Neural progenitor cell (in vitro differentiated cells): ENCODE results near the gene BTBD6. TPM values are rescaled to one million over a fixed set of nuclear protein-coding genes. Genes with fewer than 3 reads are reported as not detected.

Experiments used
- DNase-seq: peaks from one replicate; pipeline ENCODE4 v3.0.0-alpha.2; 2016; ENCODE audit warnings: low spot score
- H2AFZ ChIP-seq: fragments of 200-600 bp; sonication (generic); replicated peaks from 2 replicates; pipeline ENCODE4 v1.6.1; 2016; ENCODE audit warnings: antibody characterized with exemption
- H3F3A ChIP-seq: fragments of 200-600 bp; sonication (generic); 2 replicates; pipeline ENCODE4 v1.6.1; 2016; ENCODE audit warnings: antibody characterized with exemption, low read depth
- H3K27ac ChIP-seq: fragments of 200-600 bp; sonication (generic); 2 replicates; pipeline ENCODE4 v1.5.1; 2016; ENCODE audit warnings: mild to moderate bottlenecking
- H3K27me3 ChIP-seq: fragments of 200-600 bp; sonication (generic); 2 replicates; pipeline ENCODE4 v1.6.1; 2016; ENCODE audit warnings: mild to moderate bottlenecking, moderate library complexity
- H3K36me3 ChIP-seq: fragments of 200-600 bp; sonication (generic); 2 replicates; pipeline ENCODE4 v1.5.1; 2016
- H3K4me1 ChIP-seq: fragments of 200-600 bp; sonication (generic); 2 replicates; pipeline ENCODE4 v1.6.1; 2016; ENCODE audit warnings: mixed run types
- H3K4me2 ChIP-seq: fragments of 200-600 bp; sonication (generic); 2 replicates; pipeline ENCODE4 v1.6.1; 2016
- H3K4me3 ChIP-seq: fragments of 200-600 bp; sonication (generic); 2 replicates; pipeline ENCODE4 v1.5.1; 2016
- H3K79me2 ChIP-seq: fragments of 200-600 bp; sonication (generic); 2 replicates; pipeline ENCODE4 v1.6.1; 2016; ENCODE audit warnings: low read depth
- H3K9ac ChIP-seq: fragments of 200-600 bp; sonication (generic); 2 replicates; pipeline ENCODE4 v1.6.1; 2016
- H3K9me3 ChIP-seq: fragments of 200-600 bp; sonication (generic); 2 replicates; pipeline ENCODE4 v1.5.1; 2016; ENCODE audit warnings: low read depth
- H4K20me1 ChIP-seq: fragments of 200-600 bp; sonication (generic); 2 replicates; pipeline ENCODE4 v1.6.1; 2016; ENCODE audit warnings: low read depth
- H3K27ac Mint-ChIP-seq: 3 replicates; pipeline ENCODE4 v1.8.0; 2021; ENCODE audit warnings: mixed read lengths
- H3K27me3 Mint-ChIP-seq: 2 replicates; pipeline ENCODE4 v1.8.0; 2022; ENCODE audit warnings: low read depth, mild to moderate bottlenecking, inconsistent platforms, moderate library complexity, mixed read lengths; ENCODE audit not compliant: insufficient read depth
- H3K36me3 Mint-ChIP-seq: 3 replicates; pipeline ENCODE4 v1.8.0; 2021; ENCODE audit warnings: mixed read lengths
- H3K4me1 Mint-ChIP-seq: 3 replicates; pipeline ENCODE4 v1.8.0; 2021; ENCODE audit warnings: mixed read lengths
- H3K4me3 Mint-ChIP-seq: 3 replicates; pipeline ENCODE4 v1.8.0; 2021; ENCODE audit warnings: mild to moderate bottlenecking, moderate library complexity, mixed read lengths
- H3K9me3 Mint-ChIP-seq: 3 replicates; pipeline ENCODE4 v1.8.0; 2020; ENCODE audit warnings: mixed read lengths
- CTCF ChIP-seq: fragments of 200-600 bp; sonication (generic); IDR thresholded peaks from 2 replicates; pipeline ENCODE4 v1.5.1; 2017; ENCODE audit warnings: antibody characterized with exemption, mild to moderate bottlenecking
- EZH2 ChIP-seq: fragments of 200-600 bp; sonication (generic); IDR thresholded peaks from 2 replicates; pipeline ENCODE4 v1.6.1; 2017; ENCODE audit warnings: antibody characterized with exemption, mild to moderate bottlenecking, moderate library complexity
- EZH2phosphoT487 ChIP-seq: fragments of 200-600 bp; sonication (generic); IDR thresholded peaks from 2 replicates; pipeline ENCODE4 v1.6.1; 2017; ENCODE audit warnings: antibody characterized with exemption
- total RNA-seq: library from RNA; depleted of rRNA; stranded (reverse); fragments of >200 nt; gene quantifications from 2 replicates; pipeline ENCODE4 v1.2.3, GENCODE V29; 2015; ENCODE audit warnings: low replicate concordance

Gene BTBD6
- total RNA-seq, 1 donor from 2014 or later, result 9.0 TPM

GRCh38 chr14:105280525-105280924 lies 32.2 kb downstream of the BTBD6 start:
- no peak overlapping the region for H2AFZ ChIP-seq
- Mint-ChIP-seq H3K4me3 (no peak overlapping the region), H3K4me1 (peaks cover 18% of the 10 kb centered on the region), H3K27me3 (no peaks in the 10 kb centered on the region), H3K9me3 (no peaks in the 10 kb centered on the region), H3K36me3 (no peaks in the 10 kb centered on the region), H3K27ac (no peak overlapping the region)
- H4K20me1 ChIP-seq, result peaks cover 26% of the 10 kb centered on the region
- H3K4me1 ChIP-seq, result peaks cover 6% of the 10 kb centered on the region
- no peak overlapping the region for H3K27ac ChIP-seq
- no peak overlapping the region for H3K4me2 ChIP-seq
- no peaks in the 10 kb centered on the region for H3K27me3 ChIP-seq
- H3F3A ChIP-seq, result no peaks in the 10 kb centered on the region
- H3K36me3 ChIP-seq, result no peaks in the 10 kb centered on the region
- DNase-seq, result no peak
- no peaks in the 10 kb centered on the region for H3K9me3 ChIP-seq
- TF ChIP-seq EZH2 (no peak), EZH2phosphoT487 (no peak), CTCF (no peak)
- no peak overlapping the region for H3K9ac ChIP-seq
- H3K79me2 ChIP-seq, result peaks cover 19% of the 10 kb centered on the region
- no peak overlapping the region for H3K4me3 ChIP-seq

- peak; percentile 75 for DNase-seq
- no peak overlapping the region for H3K9ac ChIP-seq
These were observed 33.2 kb downstream of the BTBD6 start for GRCh38 chr14:105281371-105282097.

GRCh38 chr14:105282098-105282725 lies 33.9 kb downstream of the BTBD6 start:
- no peaks in the 10 kb centered on the region for H3K27me3 ChIP-seq
- H3K27ac Mint-ChIP-seq, result peak overlapping the region; percentile 67
- H3K4me2 ChIP-seq, result no peak overlapping the region
- H3K27me3 Mint-ChIP-seq, result no peaks in the 10 kb centered on the region
- no peak for DNase-seq
- peaks cover 6% of the 10 kb centered on the region for H3K4me1 ChIP-seq
- no peaks in the 10 kb centered on the region for H3K9me3 ChIP-seq
- TF ChIP-seq EZH2, result no peak
- no peak for TF ChIP-seq EZH2phosphoT487
- TF ChIP-seq CTCF, result no peak
- H3K36me3 Mint-ChIP-seq, result no peaks in the 10 kb centered on the region
- no peaks in the 10 kb centered on the region for H3K36me3 ChIP-seq
- no peaks in the 10 kb centered on the region for H3F3A ChIP-seq
- H2AFZ ChIP-seq, result no peak overlapping the region
- no peak overlapping the region for H3K4me3 Mint-ChIP-seq
- peaks cover 19% of the 10 kb centered on the region for H3K79me2 ChIP-seq
- no peak overlapping the region for H3K27ac ChIP-seq
- H3K4me1 Mint-ChIP-seq, result peaks cover 16% of the 10 kb centered on the region
- H4K20me1 ChIP-seq, result peaks cover 33% of the 10 kb centered on the region
- no peaks in the 10 kb centered on the region for H3K9me3 Mint-ChIP-seq
- no peak overlapping the region for H3K9ac ChIP-seq
- H3K4me3 ChIP-seq, result no peak overlapping the region

More at GRCh38 chr14:105281371-105282097, 33.2 kb downstream of the BTBD6 start:
- no peak overlapping the region for H3K27ac ChIP-seq
- Mint-ChIP-seq H3K36me3 (no peaks in the 10 kb centered on the region), H3K27me3 (no peaks in the 10 kb centered on the region), H3K9me3 (no peaks in the 10 kb centered on the region), H3K4me3 (peak overlapping the region; percentile 28), H3K27ac (peak overlapping the region; percentile 18), H3K4me1 (peaks cover 16% of the 10 kb centered on the region)
- H4K20me1 ChIP-seq, result peaks cover 26% of the 10 kb centered on the region
- peaks cover 6% of the 10 kb centered on the region for H3K4me1 ChIP-seq
- peaks cover 19% of the 10 kb centered on the region for H3K79me2 ChIP-seq
- no peak overlapping the region for H3K4me3 ChIP-seq
- H3K4me2 ChIP-seq, result no peak overlapping the region
- no peaks in the 10 kb centered on the region for H3K36me3 ChIP-seq
- no peak overlapping the region for H2AFZ ChIP-seq
- H3K27me3 ChIP-seq, result no peaks in the 10 kb centered on the region
- TF ChIP-seq CTCF, result peak; percentile 75
- no peak for TF ChIP-seq EZH2
- H3K9me3 ChIP-seq, result no peaks in the 10 kb centered on the region
- no peaks in the 10 kb centered on the region for H3F3A ChIP-seq
